Regular cardiac myocyte (primary cell): ENCODE results near the gene SCN10A. TPM values are rescaled to one million over a fixed set of nuclear protein-coding genes. Genes with fewer than 3 reads are reported as not detected.

Source experiments
- total RNA-seq: library from RNA; depleted of rRNA; stranded (reverse); fragments of >200 nt; gene quantifications from 2 replicates; pipeline ENCODE4 v1.2.3, GENCODE V29; 2014

SCN10A gene
- not detected in 2 replicates for total RNA-seq

DNA sequence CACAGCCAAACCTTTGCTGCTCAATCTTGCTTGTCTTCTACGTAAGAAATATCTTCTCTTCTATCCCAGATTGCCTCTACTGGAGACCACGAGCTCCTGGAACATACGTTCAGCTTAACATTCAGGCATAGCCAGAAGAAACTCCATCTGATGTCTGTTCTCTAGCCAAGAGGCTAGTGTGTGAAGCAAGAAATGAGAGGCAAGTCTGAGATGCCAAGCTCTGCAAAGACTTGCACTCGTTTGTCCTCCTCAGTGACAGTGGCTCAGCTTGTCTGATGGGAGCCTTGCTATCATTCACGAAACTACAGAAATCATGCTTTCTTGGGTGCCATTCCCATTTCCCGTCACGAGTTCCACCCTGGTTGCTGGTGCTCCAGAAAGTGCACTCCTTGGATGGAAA lies at the start of gene SCN10A:
SCN10A (minus strand) TSS at position 192 of the 400 bp plus-strand sequence. CDS start 22,207 bp downstream, outside the sequence.

DNA sequence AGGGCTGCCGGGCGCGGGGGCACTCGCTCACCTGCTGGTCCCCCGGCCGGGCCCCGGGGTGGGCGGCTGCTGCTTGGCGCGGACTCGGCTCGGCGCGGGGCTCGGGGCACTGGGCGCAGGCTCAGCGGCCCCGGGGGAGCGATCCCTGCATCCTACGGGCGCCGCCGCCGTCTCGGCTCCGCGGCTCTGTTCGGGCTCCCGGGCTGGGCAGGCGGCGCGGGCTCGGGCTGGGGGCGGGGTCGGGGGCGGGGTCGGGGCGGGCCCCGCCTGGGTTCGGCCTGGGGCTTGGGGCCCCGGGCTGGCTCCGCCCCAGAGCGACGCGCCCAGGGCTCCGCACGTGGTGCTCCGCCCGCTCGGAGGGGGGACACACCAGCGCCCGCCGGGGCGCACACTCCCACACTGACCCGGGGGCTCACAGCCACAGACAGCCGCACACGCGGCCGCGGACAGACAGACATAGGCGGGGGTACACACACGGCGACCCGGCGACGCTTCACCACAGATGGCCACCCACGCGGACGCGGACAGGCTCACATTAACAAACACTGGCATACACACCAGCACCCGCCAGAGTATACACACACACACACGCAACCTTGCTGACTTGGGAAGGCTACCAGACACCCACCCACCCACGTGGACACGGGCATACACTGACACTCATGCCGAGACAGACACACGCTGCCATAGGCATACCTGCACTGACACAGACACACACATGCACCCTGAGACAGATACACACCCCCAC lies 166.3 kb downstream of the SCN10A start, which contains the start of gene SCN5A:
SCN5A (minus strand) TSS at position 188 of the 748 bp plus-strand sequence. CDS start 16,380 bp downstream, outside the sequence.

Other genes starting within 250 kb of the SCN10A start
- 1.1 and 1.2 TPM in 2 replicates for gene SCN5A, start 166.5 kb downstream of the SCN10A start, total RNA-seq
- under 0.01 TPM in 1 of 2 replicates, not detected in the other for gene SCN11A, start 235.7 kb upstream of the SCN10A start, total RNA-seq
- gene WDR48, start 235.8 kb upstream of the SCN10A start, total RNA-seq, result 33.5 and 42.8 TPM in 2 replicates